ENCODE results near the gene SLC6A7. TPM values are rescaled to one million over a fixed set of nuclear protein-coding genes. Genes with fewer than 3 reads are reported as not detected.
A peak's percentile ranks its signal among the peaks of the same experiment; 100 is the strongest.

The SLC6A7 gene
- total RNA-seq, 4 donors from 2014 or later, result 0.07 TPM; not detected in 3

DNA sequence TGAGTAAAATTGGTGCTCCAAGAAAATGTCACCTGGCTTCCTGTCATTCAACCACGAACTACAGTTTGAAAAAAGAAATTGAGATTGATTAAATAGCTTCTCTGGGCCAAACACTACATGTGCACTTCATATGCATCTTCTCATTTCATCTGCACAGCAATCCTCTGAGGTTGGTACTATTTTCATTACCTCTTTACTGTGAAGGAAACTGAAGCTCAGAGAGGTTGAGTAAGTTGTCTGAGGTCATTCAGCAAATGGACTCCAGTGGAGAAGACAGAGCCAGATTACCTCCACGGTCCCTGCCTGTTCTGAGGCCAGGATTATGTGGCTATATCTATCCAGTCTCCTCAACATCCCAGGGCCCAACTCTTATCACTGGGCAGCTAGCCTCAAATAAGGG lies 46.5 kb downstream of the SLC6A7 start:
- DNase-seq (no peak), ATAC-seq (no peak)
- no peak for TF ChIP-seq POLR2A (IDR thresholded peaks at IDR 0.05)
- TF ChIP-seq, protein P1, sequence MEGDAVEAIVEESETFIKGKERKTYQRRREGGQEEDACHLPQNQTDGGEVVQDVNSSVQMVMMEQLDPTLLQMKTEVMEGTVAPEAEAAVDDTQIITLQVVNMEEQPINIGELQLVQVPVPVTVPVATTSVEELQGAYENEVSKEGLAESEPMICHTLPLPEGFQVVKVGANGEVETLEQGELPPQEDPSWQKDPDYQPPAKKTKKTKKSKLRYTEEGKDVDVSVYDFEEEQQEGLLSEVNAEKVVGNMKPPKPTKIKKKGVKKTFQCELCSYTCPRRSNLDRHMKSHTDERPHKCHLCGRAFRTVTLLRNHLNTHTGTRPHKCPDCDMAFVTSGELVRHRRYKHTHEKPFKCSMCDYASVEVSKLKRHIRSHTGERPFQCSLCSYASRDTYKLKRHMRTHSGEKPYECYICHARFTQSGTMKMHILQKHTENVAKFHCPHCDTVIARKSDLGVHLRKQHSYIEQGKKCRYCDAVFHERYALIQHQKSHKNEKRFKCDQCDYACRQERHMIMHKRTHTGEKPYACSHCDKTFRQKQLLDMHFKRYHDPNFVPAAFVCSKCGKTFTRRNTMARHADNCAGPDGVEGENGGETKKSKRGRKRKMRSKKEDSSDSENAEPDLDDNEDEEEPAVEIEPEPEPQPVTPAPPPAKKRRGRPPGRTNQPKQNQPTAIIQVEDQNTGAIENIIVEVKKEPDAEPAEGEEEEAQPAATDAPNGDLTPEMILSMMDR (IDR thresholded peaks at IDR 0.05 in 4 of 5, conservative IDR thresholded peaks at IDR 0.05 in 1 of 5), result no peak
- Histone ChIP-seq H3K4me1 (no peaks in the 10 kb centered on the region), H3K9me3 (no peaks in the 10 kb centered on the region), H3K4me3 (no peak overlapping the region), H3K27ac (no peak overlapping the region), H3K36me3 (peaks cover 0 to 31% of the 10 kb centered on the region in 2 donors), H3K27me3 (no peaks in the 10 kb centered on the region)
- in situ Hi-C loops (cut with MboI; ENCODE audit: low sequenced_read_pairs in 4 of 4), result no loop called here
- intact Hi-C loops (cut with DNase I; ENCODE audit: low total_unique reads), result no loop called here

DNA sequence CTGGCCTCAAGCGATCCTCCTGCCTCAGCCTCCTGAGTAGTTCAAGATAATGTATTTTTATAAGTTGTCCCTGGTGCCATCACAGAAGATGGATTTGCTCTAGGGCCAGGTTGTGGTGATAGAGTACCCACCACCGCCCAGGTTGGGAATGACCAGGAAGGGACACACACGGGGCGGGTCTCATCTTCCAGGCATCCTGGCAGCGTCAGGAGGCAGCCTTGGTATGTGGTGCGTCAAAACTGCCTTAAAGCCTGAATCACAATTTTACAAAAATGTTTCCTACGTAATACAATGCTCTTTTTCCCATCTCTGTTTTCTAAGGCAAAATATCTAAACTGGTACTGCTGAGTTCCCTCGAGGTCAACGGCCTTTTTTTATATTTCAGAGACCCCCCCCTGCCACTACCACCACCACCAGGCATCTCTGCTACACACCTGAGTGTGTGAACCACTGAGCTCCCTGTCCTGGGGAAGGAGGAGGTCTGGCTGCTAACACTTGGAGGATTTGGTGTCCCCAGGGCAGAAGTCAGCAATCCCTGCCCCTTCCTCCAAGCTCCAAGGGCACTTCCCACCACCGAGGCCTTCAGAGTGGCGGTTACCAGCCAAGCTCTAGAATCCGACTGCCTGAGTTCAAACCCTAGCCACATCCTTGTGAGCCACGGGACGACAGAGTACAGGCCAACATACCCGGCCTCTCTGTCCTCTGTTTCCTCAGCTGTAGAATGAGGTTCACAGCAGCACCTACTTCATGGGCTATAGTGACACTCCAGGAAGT lies 47.3 kb downstream of the SLC6A7 start:
- Histone ChIP-seq H3K27me3 (no peaks in the 10 kb centered on the region), H3K4me1 (peaks cover 7 to 8% of the 10 kb centered on the region in 2 donors), H3K4me3 (no peak overlapping the region), H3K36me3 (peaks cover 0 to 25% of the 10 kb centered on the region in 2 donors), H3K27ac (no peak overlapping the region), H3K9me3 (no peaks in the 10 kb centered on the region)
- intact Hi-C loops (cut with DNase I; ENCODE audit: low total_unique reads) (no loop called here), in situ Hi-C loops (cut with MboI; ENCODE audit: low sequenced_read_pairs in 4 of 4) (no loop called here)
- DNase-seq, result no peak
- ATAC-seq, result no peak
- TF ChIP-seq, protein P1 (IDR thresholded peaks at IDR 0.05 in 4 of 5, conservative IDR thresholded peaks at IDR 0.05 in 1 of 5), result no peak
- no peak for TF ChIP-seq POLR2A (IDR thresholded peaks at IDR 0.05)

DNA sequence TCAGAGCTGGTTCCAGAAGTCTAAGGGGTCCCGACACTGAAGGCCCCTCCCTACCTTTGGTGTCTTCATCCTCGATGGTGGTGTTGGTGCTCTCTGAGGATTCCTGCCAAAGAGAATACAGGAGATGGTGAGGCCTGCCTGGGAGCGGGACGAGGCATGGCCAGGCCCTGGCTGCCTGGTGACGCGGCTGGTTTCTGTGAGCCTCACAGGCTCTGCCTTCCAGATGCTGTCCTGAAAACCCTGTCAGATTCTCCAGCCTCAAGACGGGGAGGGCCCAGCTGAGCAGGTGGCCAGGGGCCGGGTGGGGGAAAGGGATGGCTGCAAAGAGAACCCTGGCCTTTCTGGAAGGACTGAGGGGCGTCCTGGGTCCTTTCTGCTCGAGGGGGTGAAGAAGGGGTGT lies 48.8 kb downstream of the SLC6A7 start:
- H3K4me3 ChIP-seq, result no peak overlapping the region
- peaks cover 0 to 25% of the 10 kb centered on the region in 2 donors for H3K36me3 ChIP-seq
- peak overlapping the region in 1 of 4 donors; percentile 18 for H3K27ac ChIP-seq
- DNase-seq, result no peak
- H3K27me3 ChIP-seq, result no peaks in the 10 kb centered on the region
- in situ Hi-C loops (cut with MboI; ENCODE audit: low sequenced_read_pairs in 4 of 4) (no loop called here), intact Hi-C loops (cut with DNase I; ENCODE audit: low total_unique reads) (no loop called here)
- peaks cover 16 to 22% of the 10 kb centered on the region in 2 donors for H3K4me1 ChIP-seq
- no peaks in the 10 kb centered on the region for H3K9me3 ChIP-seq
- ATAC-seq, result no peak
- TF ChIP-seq, protein P1 (IDR thresholded peaks at IDR 0.05 in 4 of 5, conservative IDR thresholded peaks at IDR 0.05 in 1 of 5), result no peak
- no peak for TF ChIP-seq POLR2A (IDR thresholded peaks at IDR 0.05)

DNA sequence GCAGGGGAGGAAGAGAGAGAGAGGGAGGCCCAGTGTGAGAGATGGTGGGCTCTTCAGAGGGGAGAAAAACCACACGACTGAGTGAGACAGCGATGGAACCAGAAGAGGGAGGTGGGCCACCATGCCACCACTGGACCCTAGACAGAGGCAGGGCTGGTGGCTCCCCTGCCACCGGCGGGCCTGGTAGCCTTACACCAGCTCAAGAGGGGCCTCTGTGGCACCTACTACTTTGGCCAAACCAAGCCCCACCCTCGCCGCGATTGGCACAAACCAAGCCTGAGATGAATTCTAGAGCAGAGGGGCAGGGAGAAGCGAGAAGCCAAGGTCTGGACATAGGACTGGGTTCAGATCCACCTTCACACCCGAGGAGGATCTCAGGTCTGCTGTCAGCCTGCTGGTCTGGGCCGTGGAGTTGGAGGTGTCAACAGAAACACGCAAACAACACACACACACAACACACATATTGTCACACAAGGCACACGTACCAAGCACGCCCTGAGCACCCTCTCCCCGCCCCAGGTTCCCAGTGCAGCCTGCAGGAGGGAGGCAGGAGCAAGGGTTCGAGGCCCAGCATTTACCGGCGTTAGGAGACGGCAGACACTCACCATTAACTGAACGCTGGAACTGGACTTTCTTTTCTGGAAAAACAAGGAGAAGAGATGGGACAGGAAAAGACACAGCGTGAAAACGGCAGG lies 49.4 kb downstream of the SLC6A7 start:
- Histone ChIP-seq H3K9me3 (no peaks in the 10 kb centered on the region), H3K27me3 (no peaks in the 10 kb centered on the region), H3K4me3 (no peak overlapping the region), H3K4me1 (peaks cover 22 to 28% of the 10 kb centered on the region in 2 donors), H3K36me3 (peaks cover 0 to 23% of the 10 kb centered on the region in 2 donors), H3K27ac (peak overlapping the region in 1 of 4 donors; percentile 34)
- ATAC-seq, result no peak
- no peak for DNase-seq
- intact Hi-C loops (cut with DNase I; ENCODE audit: low total_unique reads), result no loop called here
- in situ Hi-C loops (cut with MboI; ENCODE audit: low sequenced_read_pairs in 4 of 4), result no loop called here
- TF ChIP-seq POLR2A (IDR thresholded peaks at IDR 0.05), result no peak
- TF ChIP-seq, protein P1 (IDR thresholded peaks at IDR 0.05 in 4 of 5, conservative IDR thresholded peaks at IDR 0.05 in 1 of 5), result no peak

Data from gastrocnemius medialis (tissue), 4 donors.